OCI-LY1 (cell line): ENCODE data around the gene ERMARD.

Experiments
- CTCF ChIP-seq: fragments of 200-600 bp; sonication (generic), shearing (Covaris generic); IDR thresholded peaks from 2 replicates; pipeline ENCODE4 v1.5.1; 2017; ENCODE audit warnings: mild to moderate bottlenecking, antibody characterized with exemption, low read length, moderate library complexity, mixed read lengths
- EZH2 ChIP-seq: fragments of 200-600 bp; sonication (generic), shearing (Covaris generic); IDR thresholded peaks from 2 replicates; pipeline ENCODE4 v1.8.0; 2017; ENCODE audit warnings: borderline replicate concordance, mixed run types, mild to moderate bottlenecking, antibody characterized with exemption, low read length, moderate library complexity, mixed read lengths

DNA sequence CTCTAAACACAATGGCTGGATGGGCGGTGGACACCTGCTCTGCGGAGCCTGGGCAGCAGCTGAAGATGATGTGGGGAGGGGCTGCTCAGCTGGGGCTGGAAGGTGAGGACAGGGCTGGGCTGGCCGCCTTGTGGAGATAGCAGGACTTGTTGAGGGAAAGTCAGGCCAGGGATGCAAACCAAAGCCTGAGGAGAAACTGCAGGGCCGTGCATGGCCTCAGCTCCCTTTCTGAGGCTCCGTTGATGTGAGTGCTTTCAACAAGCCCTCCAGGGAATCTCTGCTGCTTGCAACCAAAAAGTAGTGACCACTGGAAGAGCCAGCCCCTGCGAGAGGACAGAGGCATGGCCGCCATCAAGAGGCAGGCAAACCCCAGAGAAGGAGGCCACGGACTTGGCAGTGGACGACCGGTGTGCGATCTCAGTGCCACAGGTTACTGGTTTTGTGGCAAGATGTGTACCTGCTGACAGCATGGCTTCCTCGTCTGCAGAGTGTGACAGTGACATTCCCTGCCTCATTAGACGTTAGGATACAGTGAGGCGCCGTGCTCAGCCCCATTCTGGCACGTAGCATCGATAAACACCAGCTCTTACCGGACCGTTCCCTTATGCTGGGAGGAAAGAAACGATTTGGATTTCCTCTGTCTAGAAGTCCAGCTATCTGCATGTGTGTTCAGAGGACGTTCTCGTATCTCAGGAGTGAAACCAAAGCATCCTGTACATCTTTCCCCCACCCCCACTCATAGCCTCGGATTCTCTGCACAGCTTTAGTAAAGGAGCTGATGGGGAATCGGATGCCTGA is 37.9 kb downstream of the ERMARD start:
- TF ChIP-seq CTCF = no peak
- TF ChIP-seq EZH2 = no peak
